GM21619 (cell line): Measurements from ENCODE around the gene BBS9.

ENCODE experiments used
- ATAC-seq: cut with Tn5 transposase; IDR thresholded peaks from one replicate; pipeline ENCODE4 v1.9.1; 2021; ENCODE audit not compliant: unreplicated experiment

Gene BBS9

GRCh38 chr7:33536398-33537103 lies 407.2 kb downstream of the BBS9 start:
- ATAC-seq, result no peak

- ATAC-seq, result no peak
These were observed 407.7 kb downstream of the BBS9 start for GRCh38 chr7:33537104-33537477.

GRCh38 chr7:33539198-33539597 lies 409.8 kb downstream of the BBS9 start:
- no peak for ATAC-seq

- ATAC-seq, result no peak
These were observed 410.5 kb downstream of the BBS9 start for GRCh38 chr7:33539659-33540400.

GRCh38 chr7:33547880-33548279 lies 418.5 kb downstream of the BBS9 start:
- no peak for ATAC-seq

GRCh38 chr7:33550363-33550762 lies 421.0 kb downstream of the BBS9 start:
- ATAC-seq, result no peak

GRCh38 chr7:33550979-33551378 lies 421.6 kb downstream of the BBS9 start:
- ATAC-seq, result no peak

GRCh38 chr7:33554046-33554445 lies 424.7 kb downstream of the BBS9 start:
- ATAC-seq, result no peak

GRCh38 chr7:33554576-33554975 lies 425.2 kb downstream of the BBS9 start:
- ATAC-seq, result no peak

- no peak for ATAC-seq
These were observed 427.1 kb downstream of the BBS9 start for GRCh38 chr7:33556472-33556871.

GRCh38 chr7:33558549-33559323 lies 429.4 kb downstream of the BBS9 start:
- no peak for ATAC-seq

- ATAC-seq, result no peak
These were observed 430.0 kb downstream of the BBS9 start for GRCh38 chr7:33559324-33559710.

GRCh38 chr7:33562996-33563395 lies 433.6 kb downstream of the BBS9 start:
- no peak for ATAC-seq

- no peak for ATAC-seq
These were observed 434.3 kb downstream of the BBS9 start for GRCh38 chr7:33563651-33564050.

- no peak for ATAC-seq
These were observed 448.8 kb downstream of the BBS9 start for GRCh38 chr7:33578166-33578565.

- no peak for ATAC-seq
These were observed 449.7 kb downstream of the BBS9 start for GRCh38 chr7:33578881-33579672.

GRCh38 chr7:33579673-33579960 lies 450.3 kb downstream of the BBS9 start:
- ATAC-seq, result no peak

GRCh38 chr7:33581236-33581635 lies 451.9 kb downstream of the BBS9 start:
- ATAC-seq, result no peak

GRCh38 chr7:33582104-33582503 lies 452.7 kb downstream of the BBS9 start:
- no peak for ATAC-seq

- no peak for ATAC-seq
These were observed 453.2 kb downstream of the BBS9 start for GRCh38 chr7:33582533-33582932.

- ATAC-seq, result no peak
These were observed 460.5 kb downstream of the BBS9 start for GRCh38 chr7:33589911-33590310.
